Fibroblast of lung (primary cell): ENCODE measurements around the gene SPDYE3. TPM values are rescaled to one million over a fixed set of nuclear protein-coding genes. Genes with fewer than 3 reads are reported as not detected.
"Not testable (repeated sequence)": the region's sequence is repeated elsewhere in the genome, so short reads cannot be mapped to it uniquely, and the experiment has no call there.

Experiments
- DNase-seq, 2 donors: peaks; one replicate each; pipeline versions ENCODE4 v3.0.0 to v3.0.0-alpha.2; 2010; ENCODE audit warnings: low read depth in 2 of 2
- H2AFZ ChIP-seq: 2 replicates; pipeline ENCODE4 v1.5.1; 2012; ENCODE audit warnings: low read length, control low read depth, inconsistent platforms
- H3K27ac ChIP-seq: 2 replicates; pipeline ENCODE4 v1.5.1; 2011; ENCODE audit warnings: low read length, control low read depth; ENCODE audit not compliant: insufficient read depth
- H3K27me3 ChIP-seq: 2 replicates; pipeline ENCODE4 v1.5.1; 2011; ENCODE audit warnings: mild to moderate bottlenecking, low read length; ENCODE audit not compliant: control insufficient read depth, insufficient read depth
- H3K36me3 ChIP-seq: 2 replicates; pipeline ENCODE4 v1.5.1; 2011; ENCODE audit warnings: low read length; ENCODE audit not compliant: control insufficient read depth, insufficient read depth
- H3K4me1 ChIP-seq: 2 replicates; pipeline ENCODE4 v1.5.1; 2011; ENCODE audit warnings: low read length; ENCODE audit not compliant: control insufficient read depth, insufficient read depth; ENCODE audit errors: extremely low read depth
- H3K4me2 ChIP-seq: 2 replicates; pipeline ENCODE4 v1.5.1; 2011; ENCODE audit warnings: low read length, control low read depth; ENCODE audit not compliant: insufficient read depth; ENCODE audit errors: extremely low read depth
- H3K4me3 ChIP-seq, 4 experiments: fragments of 200-600 bp in 1 of 4; sonication (generic) in 1 of 4; replicated peaks in 1 of 4; 2 replicates each; pipeline ENCODE4 v1.5.1; 2011 to 2016; ENCODE audit warnings: low read length in 4 of 4, low read depth in 3 of 4, mild to moderate bottlenecking in 3 of 4, control low read depth in 2 of 4, inconsistent platforms in 1 of 4, mixed read lengths in 1 of 4; ENCODE audit not compliant: insufficient read depth in 1 of 4; ENCODE audit errors: control extremely low read depth in 1 of 4
- H3K79me2 ChIP-seq: 2 replicates; pipeline ENCODE4 v1.5.1; 2012; ENCODE audit warnings: mild to moderate bottlenecking, low read length, inconsistent platforms; ENCODE audit not compliant: control insufficient read depth, insufficient read depth
- H3K9ac ChIP-seq: 2 replicates; pipeline ENCODE4 v1.5.1; 2011; ENCODE audit warnings: mild to moderate bottlenecking, low read length, control low read depth; ENCODE audit not compliant: insufficient read depth
- H3K9me3 ChIP-seq: 2 replicates; pipeline ENCODE4 v1.5.1; 2012; ENCODE audit warnings: low read depth, low read length; ENCODE audit not compliant: control insufficient read depth, insufficient read depth
- H4K20me1 ChIP-seq: 2 replicates; pipeline ENCODE4 v1.5.1; 2011; ENCODE audit warnings: low read length; ENCODE audit not compliant: control insufficient read depth, insufficient read depth; ENCODE audit errors: extremely low read depth
- polyA plus RNA-seq, 2 donors: library from polyadenylated mRNA; depleted of rRNA in 1 of 2; stranded (reverse) in 1 of 2; unstranded in 1 of 2; fragments of >200 nt; gene quantifications; 2 replicates each; pipeline ENCODE4 v1.2.1, GENCODE V29; 2011 to 2012; ENCODE audit warnings: missing spikeins in 1 of 2
- total RNA-seq: library from RNA; depleted of rRNA; stranded (reverse); fragments of >200 nt; gene quantifications from 2 replicates; pipeline ENCODE4 v1.2.1, GENCODE V29; 2014

Gene SPDYE3
- total and polyA plus RNA-seq, 2 donors (not counting 1 experiment from before 2014, with no cell fraction given), result not detected

- H3K4me1 ChIP-seq, H2AFZ ChIP-seq, H3K27me3 ChIP-seq, H3K27ac ChIP-seq, H4K20me1 ChIP-seq, H3K9me3 ChIP-seq, H3K36me3 ChIP-seq, H3K4me3 ChIP-seq, H3K79me2 ChIP-seq, DNase-seq, H3K4me2 ChIP-seq, H3K9ac ChIP-seq: not testable (repeated sequence)
These were observed 25.4 kb upstream of the SPDYE3 start for GRCh38 chr7:100282069-100282608.

GRCh38 chr7:100283147-100283546 is 24.4 kb upstream of the SPDYE3 start:
- H3K9ac ChIP-seq, H3K36me3 ChIP-seq, H3K4me2 ChIP-seq, H3K79me2 ChIP-seq, H4K20me1 ChIP-seq, H3K4me1 ChIP-seq, DNase-seq, H2AFZ ChIP-seq, H3K9me3 ChIP-seq, H3K4me3 ChIP-seq, H3K27ac ChIP-seq, H3K27me3 ChIP-seq: not testable (repeated sequence)

- not testable (repeated sequence) for H3K27ac ChIP-seq, H2AFZ ChIP-seq, H3K79me2 ChIP-seq, H3K4me3 ChIP-seq, H3K4me2 ChIP-seq, H4K20me1 ChIP-seq, H3K9ac ChIP-seq, H3K9me3 ChIP-seq, H3K27me3 ChIP-seq, DNase-seq, H3K36me3 ChIP-seq, H3K4me1 ChIP-seq
These were observed 20.1 kb upstream of the SPDYE3 start for GRCh38 chr7:100287191-100287969.

- H3K9ac ChIP-seq, H3K36me3 ChIP-seq, DNase-seq, H3K27me3 ChIP-seq, H2AFZ ChIP-seq, H3K27ac ChIP-seq, H3K4me1 ChIP-seq, H3K9me3 ChIP-seq, H3K79me2 ChIP-seq, H4K20me1 ChIP-seq, H3K4me2 ChIP-seq, H3K4me3 ChIP-seq: not testable (repeated sequence)
These were observed 19.2 kb upstream of the SPDYE3 start for GRCh38 chr7:100288258-100288657.

DNA sequence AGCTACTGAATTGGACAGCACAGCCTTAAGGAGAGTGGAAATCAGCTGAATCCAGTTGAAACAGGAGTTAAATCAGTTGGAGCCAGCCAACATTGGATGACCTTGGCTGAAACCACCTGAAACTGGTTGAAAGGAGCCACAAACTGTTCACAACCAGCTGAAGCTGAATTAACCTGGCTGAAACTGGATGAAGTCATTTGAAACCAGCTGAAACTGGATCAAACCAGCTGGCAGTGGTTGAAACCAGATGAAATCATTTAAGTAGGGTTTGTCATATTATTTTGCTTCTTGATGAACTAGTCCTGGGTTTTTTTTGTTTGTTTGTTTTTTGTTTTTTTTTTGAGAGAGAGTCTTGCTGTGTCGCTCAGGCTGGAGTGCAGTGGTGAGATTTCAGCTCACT is 15.3 kb upstream of the SPDYE3 start:
- H2AFZ ChIP-seq, H3K4me3 ChIP-seq, H3K27me3 ChIP-seq, H3K4me2 ChIP-seq, H3K4me1 ChIP-seq, H3K36me3 ChIP-seq, H3K79me2 ChIP-seq, DNase-seq, H3K9ac ChIP-seq, H3K9me3 ChIP-seq, H4K20me1 ChIP-seq, H3K27ac ChIP-seq: not testable (repeated sequence)

GRCh38 chr7:100295269-100295668 is 12.2 kb upstream of the SPDYE3 start:
- not testable (repeated sequence) for H4K20me1 ChIP-seq, H3K79me2 ChIP-seq, H3K9me3 ChIP-seq, H3K9ac ChIP-seq, H3K27ac ChIP-seq, H2AFZ ChIP-seq, H3K4me2 ChIP-seq, H3K36me3 ChIP-seq, H3K4me1 ChIP-seq, H3K4me3 ChIP-seq, H3K27me3 ChIP-seq
- DNase-seq, result peak; percentile 65 to 66
